Pons (tissue), 1 donor: ENCODE data around the gene SYT9.
"Not testable (repeated sequence)": the region's sequence is repeated elsewhere in the genome, so short reads cannot be mapped to it uniquely, and the experiment has no call there.

Experiments
- DNase-seq: peaks from one replicate; pipeline ENCODE4 v3.0.0-alpha.2; 2016; ENCODE audit warnings: low spot score

The SYT9 gene

GRCh38 chr11:7272373-7272772, 20.7 kb downstream of the SYT9 start:
- no peak for DNase-seq

DNA sequence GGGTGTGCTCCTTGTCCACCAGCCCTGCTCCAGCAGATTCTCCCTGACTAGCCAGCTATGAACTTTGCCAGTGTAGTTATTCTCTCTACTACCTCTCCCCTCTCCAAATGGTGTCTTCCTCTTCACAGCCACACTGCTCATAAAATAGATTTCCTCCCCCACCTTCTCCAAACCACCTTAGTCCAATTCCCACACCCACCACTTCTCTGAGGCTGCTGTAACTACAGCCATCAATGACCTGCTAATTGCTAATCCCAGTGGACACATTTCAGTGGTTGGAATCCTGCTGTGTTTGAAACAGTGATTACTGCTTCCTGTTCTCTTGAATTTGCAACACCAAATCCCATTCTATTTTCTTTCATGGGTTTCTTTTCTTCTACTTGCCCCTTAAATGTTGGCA, 23.4 kb downstream of the SYT9 start:
- no peak for DNase-seq

DNA sequence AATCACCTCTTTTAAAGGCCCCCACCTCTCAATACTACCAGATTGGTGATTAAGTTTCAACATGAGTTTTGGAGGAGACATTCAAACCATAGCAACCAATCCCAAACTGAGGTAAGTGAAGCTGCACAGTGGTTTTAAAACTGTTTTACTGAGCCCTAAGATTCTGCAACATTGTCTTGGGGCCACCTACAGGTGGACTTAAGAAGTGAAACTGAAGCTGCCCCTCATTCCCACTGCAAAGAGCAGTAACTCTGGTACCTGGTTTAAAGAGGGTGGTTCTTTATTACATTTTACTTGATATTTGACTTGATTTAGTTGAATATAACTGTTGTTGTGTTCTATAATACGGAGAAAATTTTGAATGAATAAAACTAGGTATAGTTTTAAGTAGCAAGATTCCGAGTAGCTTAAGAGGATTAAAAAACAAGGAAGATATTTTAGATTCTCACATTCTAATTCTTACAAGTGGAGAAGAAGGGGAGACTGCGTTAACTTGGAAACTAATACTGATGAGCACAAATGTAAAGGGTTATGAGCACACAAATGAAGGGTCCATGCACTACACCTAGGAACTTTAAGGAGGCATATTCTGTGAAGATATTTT, 26.7 kb downstream of the SYT9 start:
- DNase-seq = no peak

- no peak for DNase-seq
These were observed 28.0 kb downstream of the SYT9 start for GRCh38 chr11:7279676-7280075.

DNA sequence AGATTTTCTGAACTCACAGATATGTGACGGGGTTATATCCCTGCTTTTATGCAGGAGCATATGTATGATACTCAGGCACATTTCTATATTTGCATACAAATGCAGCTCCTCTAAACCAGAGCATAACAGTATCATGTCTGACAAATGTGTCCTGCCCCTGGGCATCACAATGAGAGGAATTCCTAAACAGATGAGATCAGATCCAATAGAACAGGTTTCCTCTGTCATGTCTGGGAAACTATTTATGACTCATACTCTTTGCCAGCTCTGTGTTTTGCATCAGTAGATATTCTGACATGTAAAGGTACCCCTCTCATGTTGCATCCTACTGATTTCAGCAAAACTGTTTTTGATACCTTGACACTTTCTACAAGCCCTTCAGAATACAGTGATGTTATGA, 29.4 kb downstream of the SYT9 start:
- no peak for DNase-seq

DNA sequence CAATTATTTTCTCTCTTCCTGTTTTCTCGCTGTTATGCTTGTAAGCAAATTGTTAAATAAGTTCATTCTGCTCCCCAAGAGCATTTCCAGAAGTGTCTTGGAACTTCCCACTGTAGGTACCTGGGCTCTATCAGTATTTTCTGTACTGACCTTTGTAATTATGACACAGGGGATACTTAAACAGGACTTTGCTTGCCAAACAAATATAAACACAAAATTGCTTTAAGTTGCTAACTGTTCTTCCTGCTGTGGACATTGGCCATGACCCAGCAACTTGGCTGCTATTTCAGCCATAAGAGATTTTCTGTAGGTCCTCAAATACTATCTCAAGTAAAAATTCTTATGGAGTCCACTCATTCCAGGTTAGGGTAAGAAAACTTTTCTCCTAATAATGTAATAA, 30.1 kb downstream of the SYT9 start:
- DNase-seq = no peak

- no peak for DNase-seq
These were observed 34.5 kb downstream of the SYT9 start for GRCh38 chr11:7286178-7286577.

- no peak for DNase-seq
These were observed 39.6 kb downstream of the SYT9 start for GRCh38 chr11:7291100-7291829.

- DNase-seq = no peak
These were observed 41.2 kb downstream of the SYT9 start for GRCh38 chr11:7292922-7293321.

GRCh38 chr11:7299393-7299792, 47.7 kb downstream of the SYT9 start:
- DNase-seq = no peak

DNA sequence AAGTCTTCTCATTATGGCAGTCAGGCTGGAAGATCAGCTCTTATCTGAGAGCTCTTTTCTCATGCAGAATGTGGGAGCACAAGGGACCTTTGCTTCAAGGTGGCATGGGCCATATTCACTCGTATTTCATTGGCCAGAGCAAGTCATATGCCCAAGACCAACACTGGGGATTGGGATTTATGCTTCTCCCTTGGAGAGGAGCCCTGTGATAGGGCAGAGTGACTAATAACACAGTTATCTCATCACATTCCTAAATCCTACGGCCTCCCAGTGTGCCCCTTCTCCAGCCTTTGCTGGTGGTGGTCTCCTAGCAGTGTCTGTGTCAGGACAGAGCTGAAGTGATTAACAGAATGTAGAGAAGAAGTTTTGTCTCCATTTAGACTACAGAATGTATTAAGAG, 48.6 kb downstream of the SYT9 start:
- DNase-seq = no peak

DNA sequence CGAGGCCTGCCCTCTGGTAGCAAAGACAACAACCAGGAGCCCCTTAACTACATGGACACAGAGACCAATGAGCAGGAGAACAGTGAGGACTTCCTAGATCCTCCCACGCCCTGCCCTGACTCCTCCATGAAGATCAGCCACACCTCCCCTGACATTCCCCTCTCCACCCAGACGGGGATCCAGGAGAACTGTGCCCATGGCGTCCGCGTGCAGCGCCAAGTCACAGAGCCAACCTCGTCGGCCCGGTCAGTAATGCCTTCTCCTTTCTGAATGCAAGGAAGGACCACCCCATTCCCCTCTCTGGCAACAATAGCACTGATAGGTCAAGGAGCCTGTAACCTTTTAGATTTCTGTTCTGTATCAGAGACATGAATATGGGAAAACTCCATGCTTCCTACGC, 51.4 kb downstream of the SYT9 start:
- no peak for DNase-seq

GRCh38 chr11:7306900-7307299, 55.2 kb downstream of the SYT9 start:
- DNase-seq = no peak

GRCh38 chr11:7307836-7308235, 56.1 kb downstream of the SYT9 start:
- peak; percentile 24 for DNase-seq

- no peak for DNase-seq
These were observed 60.2 kb downstream of the SYT9 start for GRCh38 chr11:7311903-7312302.

DNA sequence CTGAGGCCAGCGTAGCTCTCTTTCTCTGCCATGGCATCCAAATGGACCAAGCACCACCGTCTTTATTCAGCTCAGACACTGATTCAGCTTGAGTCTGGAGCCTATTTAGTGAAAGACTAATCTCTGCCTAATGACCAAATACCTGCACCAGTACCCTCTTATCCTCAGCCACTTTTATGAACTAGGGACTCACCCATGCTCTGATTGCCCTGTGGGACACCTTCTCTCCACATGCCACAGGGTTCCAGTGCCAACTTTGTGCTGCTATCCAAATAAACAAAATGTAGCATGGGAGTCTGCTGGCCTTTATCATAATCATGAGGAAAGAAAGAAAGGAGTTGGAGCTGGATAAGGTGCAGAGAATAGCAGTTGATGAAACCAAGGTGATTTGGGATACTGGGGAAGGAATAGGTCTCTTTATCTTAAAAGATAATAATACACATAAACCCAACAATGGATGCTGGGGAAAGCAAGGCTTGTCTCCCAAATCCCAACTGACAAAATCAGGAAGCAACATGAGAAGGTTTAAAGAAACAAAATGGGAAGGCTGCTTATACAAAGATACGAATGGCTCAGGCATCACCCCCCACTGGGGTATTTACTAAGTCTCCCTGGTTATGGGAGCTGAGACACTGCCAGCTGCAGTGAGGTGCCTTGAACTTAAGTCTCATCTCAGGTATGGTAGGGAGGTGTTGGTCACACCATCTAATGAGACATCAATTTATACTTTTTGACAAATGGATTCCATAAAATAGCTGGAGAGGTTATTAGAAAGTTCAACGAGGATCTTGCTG, 63.3 kb downstream of the SYT9 start:
- no peak for DNase-seq

- no peak for DNase-seq
These were observed 67.8 kb downstream of the SYT9 start for GRCh38 chr11:7319501-7319900.

- DNase-seq = no peak
These were observed 68.6 kb downstream of the SYT9 start for GRCh38 chr11:7320306-7320705.

- DNase-seq = peak; percentile 39
These were observed 70.1 kb downstream of the SYT9 start for GRCh38 chr11:7321473-7322450.

GRCh38 chr11:7332451-7332850, 80.7 kb downstream of the SYT9 start:
- DNase-seq = no peak

DNA sequence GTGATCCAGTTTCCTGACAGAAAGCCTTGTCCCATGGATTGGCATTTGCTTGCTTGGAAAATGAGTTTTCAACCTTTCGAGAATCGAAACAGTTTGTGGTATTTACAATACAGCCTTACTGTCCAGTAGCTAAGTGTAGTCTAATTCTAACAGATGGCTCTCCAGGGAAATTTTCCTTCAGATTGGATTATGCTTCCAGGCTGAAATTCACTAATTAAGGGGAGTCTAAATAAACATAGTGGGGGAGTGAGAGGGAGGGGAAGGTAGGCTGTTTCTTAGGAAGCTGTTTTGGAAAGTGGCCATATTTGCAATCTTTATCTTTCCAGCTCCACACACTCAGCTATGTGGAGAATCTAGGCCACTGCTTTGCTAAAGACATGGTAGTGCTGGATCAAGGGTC, 81.3 kb downstream of the SYT9 start:
- no peak for DNase-seq

DNA sequence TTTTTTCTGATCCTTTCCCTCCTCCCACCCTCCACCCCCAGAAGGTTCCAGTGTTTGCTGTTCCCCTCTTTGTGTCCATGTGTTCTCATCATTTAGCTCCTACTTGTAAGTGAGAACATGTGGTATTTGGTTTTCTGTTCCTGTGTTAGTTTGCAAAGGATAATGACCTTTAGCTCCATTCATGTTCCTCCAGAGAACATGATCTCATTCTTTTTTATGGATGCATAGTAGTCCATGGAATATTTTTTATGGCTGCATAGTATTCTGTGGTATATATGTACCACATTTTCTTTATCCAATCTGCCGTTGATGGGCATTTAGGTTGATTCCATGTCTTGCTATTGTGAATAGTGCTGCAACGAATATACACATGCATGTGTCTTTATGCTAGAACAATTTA, 83.7 kb downstream of the SYT9 start:
- DNase-seq = not testable (repeated sequence)
